Transverse colon (tissue), 4 donors: ENCODE data around the gene TRAF2. TPM values are rescaled to one million over a fixed set of nuclear protein-coding genes. Genes with fewer than 3 reads are reported as not detected.

ENCODE experiments used
- DNase-seq: peaks from one replicate; pipeline ENCODE4 v3.0.0-alpha.2; 2019
- H3K27ac ChIP-seq, 4 donors: fragments of 200-600 bp; sonication (generic); 2 replicates each; pipeline ENCODE4 v1.5.1; 2016 to 2018; ENCODE audit warnings: inconsistent platforms in 4 of 4
- H3K27me3 ChIP-seq: fragments of 200-600 bp; sonication (generic); 2 replicates; pipeline ENCODE4 v1.5.1; 2017; ENCODE audit warnings: inconsistent platforms
- H3K36me3 ChIP-seq, 4 donors: fragments of 200-600 bp; sonication (generic); 2 replicates each; pipeline ENCODE4 v1.5.1; 2017 to 2019; ENCODE audit warnings: inconsistent platforms in 4 of 4
- H3K4me1 ChIP-seq, 4 donors: fragments of 200-600 bp; sonication (generic); 2 replicates each; pipeline ENCODE4 v1.5.1; 2017 to 2020; ENCODE audit warnings: inconsistent platforms in 4 of 4
- H3K4me3 ChIP-seq, 4 donors: fragments of 200-600 bp; sonication (generic); 1 replicate in 1 of 4; 2 replicates in 3 of 4; pipeline versions ENCODE4 v1.5.1 to v1.6.1; 2017 to 2019; ENCODE audit warnings: inconsistent platforms in 4 of 4
- H3K9me3 ChIP-seq, 2 donors: fragments of 200-600 bp; sonication (generic); 2 replicates each; pipeline ENCODE4 v1.5.1; 2017 to 2019; ENCODE audit warnings: inconsistent platforms in 2 of 2
- EP300 ChIP-seq: sonication (generic); formaldehyde crosslinking; IDR thresholded peaks from one replicate; pipeline ENCODE4 v1.6.1; 2017; ENCODE audit warnings: antibody characterized with exemption, low read depth
- POLR2A ChIP-seq: fragments of 450-650 bp; IDR thresholded peaks from one replicate; pipeline ENCODE4 v1.6.1; 2016; ENCODE audit warnings: antibody characterized with exemption, mild to moderate bottlenecking, moderate library complexity
- POLR2AphosphoS5 ChIP-seq, 3 donors: sonication (generic); formaldehyde crosslinking; IDR thresholded peaks; one replicate each; pipeline ENCODE4 v1.6.1; 2016; ENCODE audit warnings: antibody characterized with exemption in 3 of 3
- WGBS, 2 donors: methylation state at CpG; one replicate each; pipeline ENCODE4 v1.1.5; 2018; ENCODE audit warnings: low coverage in 1 of 2; 5-methylcytosine and 5-hydroxymethylcytosine counted together
- in situ Hi-C, 4 donors: fragments of 200-750 bp; cut with MboI; loops; one replicate each; pipeline versions ENCODE4 v1.15.0 to v1.15.1; 2017; ENCODE audit warnings: low sequenced_read_pairs in 3 of 4, low pct_ligation_motif_present in 1 of 4, low pct_unique_long_range_greater_than_20kb in 1 of 4
- intact Hi-C: fragments of 100-400 bp; cut with DNase I; formaldehyde crosslinking; loops from one replicate; pipeline ENCODE4 v1.15.1; 2023; ENCODE audit warnings: low total_unique reads
- total RNA-seq, 4 donors: library from RNA; depleted of rRNA; stranded (reverse); fragments of >200 nt; gene quantifications; one replicate each; pipeline ENCODE4 v1.1.0, GENCODE V29; 2016
- TF ChIP-seq, protein P1 (sequence below), 5 experiments: fragments of 200-600 bp in 3 of 5; fragments of 450-650 bp in 2 of 5; sonication (generic) in 3 of 5; IDR thresholded peaks; 1 replicate in 2 of 5; 2 replicates in 3 of 5; pipeline ENCODE4 v1.5.1; 2016 to 2017; ENCODE audit warnings: antibody characterized with exemption in 5 of 5, inconsistent platforms in 3 of 5, mild to moderate bottlenecking in 2 of 5, moderate library complexity in 1 of 5

TRAF2 gene
- total RNA-seq, 4 donors from 2014 or later: 12.5 to 60.6 (median 13.8) TPM

DNA sequence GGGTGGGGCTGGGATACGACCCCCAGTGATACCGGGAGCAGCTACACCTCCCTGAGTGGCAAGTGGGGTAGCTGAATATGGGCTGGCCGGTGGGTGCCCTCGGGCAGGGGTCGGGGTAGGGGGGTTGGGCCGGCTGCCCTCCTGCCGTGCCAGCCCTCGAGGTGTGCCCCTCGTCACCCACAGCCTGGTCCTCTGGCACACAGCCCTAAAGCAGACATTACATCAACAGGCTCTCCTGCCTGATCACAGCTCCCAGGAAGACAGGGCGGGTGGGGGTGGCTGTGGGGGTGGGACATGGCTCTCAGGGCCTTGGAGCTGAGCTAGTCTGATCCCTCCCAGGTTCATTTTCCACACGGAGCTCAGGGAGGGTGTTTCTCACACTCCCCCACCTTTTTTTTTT is 35.0 kb downstream of the TRAF2 start:
- in situ Hi-C loops: no loop called here
- WGBS, 2 donors: 88% methylated on average over 11 of the region's 11 CpGs; no CpG with 5 or more reads in 1 of the 2 donors

DNA sequence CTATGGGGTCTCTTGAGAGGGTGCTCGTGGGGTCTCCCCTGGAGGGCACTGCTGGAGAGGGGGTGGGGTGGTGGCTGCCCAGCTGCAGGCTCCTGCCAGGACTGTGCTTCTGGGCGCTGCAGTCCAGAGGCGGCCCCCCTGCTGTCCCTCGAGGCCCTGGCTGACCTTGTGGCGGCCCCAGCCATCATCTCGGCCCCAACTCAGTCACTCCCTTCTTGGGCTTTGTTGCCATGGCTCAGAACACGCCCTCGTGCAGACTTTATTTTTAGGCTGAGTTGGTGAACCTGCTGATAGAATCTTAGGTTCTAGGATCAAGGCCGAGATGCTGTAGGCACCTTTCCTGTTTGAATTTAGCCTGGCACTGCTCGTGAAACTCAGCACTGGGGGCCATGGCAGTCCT is 35.4 kb downstream of the TRAF2 start:
- in situ Hi-C loops (no loop called here), intact Hi-C loops (no loop called here)
- Histone ChIP-seq H3K36me3 (peaks cover 0 to 25% (median 9%) of the 10 kb centered on the region in 4 donors), H3K9me3 (no peaks in the 10 kb centered on the region), H3K27ac (no peak overlapping the region), H3K4me1 (no peaks in the 10 kb centered on the region), H3K27me3 (no peaks in the 10 kb centered on the region), H3K4me3 (no peak overlapping the region)
- no peak for DNase-seq
- 84% methylated on average over 10 of the region's 10 CpGs; no CpG with 5 or more reads in 1 of the 2 donors for WGBS, 2 donors
- no peak for TF ChIP-seq POLR2AphosphoS5 (IDR thresholded peaks at IDR 0.05)
- no peak for TF ChIP-seq POLR2A
- TF ChIP-seq, protein P1, sequence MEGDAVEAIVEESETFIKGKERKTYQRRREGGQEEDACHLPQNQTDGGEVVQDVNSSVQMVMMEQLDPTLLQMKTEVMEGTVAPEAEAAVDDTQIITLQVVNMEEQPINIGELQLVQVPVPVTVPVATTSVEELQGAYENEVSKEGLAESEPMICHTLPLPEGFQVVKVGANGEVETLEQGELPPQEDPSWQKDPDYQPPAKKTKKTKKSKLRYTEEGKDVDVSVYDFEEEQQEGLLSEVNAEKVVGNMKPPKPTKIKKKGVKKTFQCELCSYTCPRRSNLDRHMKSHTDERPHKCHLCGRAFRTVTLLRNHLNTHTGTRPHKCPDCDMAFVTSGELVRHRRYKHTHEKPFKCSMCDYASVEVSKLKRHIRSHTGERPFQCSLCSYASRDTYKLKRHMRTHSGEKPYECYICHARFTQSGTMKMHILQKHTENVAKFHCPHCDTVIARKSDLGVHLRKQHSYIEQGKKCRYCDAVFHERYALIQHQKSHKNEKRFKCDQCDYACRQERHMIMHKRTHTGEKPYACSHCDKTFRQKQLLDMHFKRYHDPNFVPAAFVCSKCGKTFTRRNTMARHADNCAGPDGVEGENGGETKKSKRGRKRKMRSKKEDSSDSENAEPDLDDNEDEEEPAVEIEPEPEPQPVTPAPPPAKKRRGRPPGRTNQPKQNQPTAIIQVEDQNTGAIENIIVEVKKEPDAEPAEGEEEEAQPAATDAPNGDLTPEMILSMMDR (IDR thresholded peaks at IDR 0.05): no peak

More for the DNA sequence above, 35.0 kb downstream of the TRAF2 start:
- intact Hi-C loops: no loop called here
- no peak overlapping the region for H3K27ac ChIP-seq
- TF ChIP-seq POLR2AphosphoS5 (IDR thresholded peaks at IDR 0.05): no peak
- TF ChIP-seq POLR2A: no peak
- TF ChIP-seq EP300: no peak
- TF ChIP-seq, protein P1 (IDR thresholded peaks at IDR 0.05): no peak
- H3K36me3 ChIP-seq: peaks cover 0 to 27% (median 9%) of the 10 kb centered on the region in 4 donors
- H3K27me3 ChIP-seq: no peaks in the 10 kb centered on the region
- DNase-seq: no peak
- H3K9me3 ChIP-seq: no peaks in the 10 kb centered on the region
- no peaks in the 10 kb centered on the region for H3K4me1 ChIP-seq
- H3K4me3 ChIP-seq: no peak overlapping the region

DNA sequence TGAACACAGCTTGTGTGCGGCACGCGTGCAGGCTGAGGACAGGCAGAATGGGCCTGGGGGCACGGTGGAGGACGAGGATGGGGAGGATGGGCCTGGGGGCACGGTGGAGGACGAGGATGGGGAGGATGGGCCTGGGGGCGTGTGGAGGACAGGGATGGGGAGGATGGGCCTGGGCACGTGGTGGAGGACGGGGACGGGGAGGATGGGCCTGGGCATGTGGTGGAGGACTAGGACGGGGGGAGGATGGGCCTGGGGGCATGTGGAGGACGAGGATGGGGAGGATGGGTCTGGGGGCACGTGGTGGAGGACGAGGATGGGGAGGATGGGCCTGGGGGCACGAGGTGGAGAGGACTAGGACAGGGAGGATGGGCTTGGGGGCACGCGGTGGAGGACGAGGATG is 36.2 kb downstream of the TRAF2 start:
- H3K36me3 ChIP-seq: peaks cover 0 to 17% (median 5%) of the 10 kb centered on the region in 4 donors
- H3K27me3 ChIP-seq: no peaks in the 10 kb centered on the region
- 88% methylated on average over 15 of the region's 19 CpGs; no CpG with 5 or more reads in 1 of the 2 donors for WGBS, 2 donors
- in situ Hi-C loops (no loop called here), intact Hi-C loops (no loop called here)
- H3K27ac ChIP-seq: no peak overlapping the region
- no peaks in the 10 kb centered on the region for H3K4me1 ChIP-seq
- H3K9me3 ChIP-seq: no peaks in the 10 kb centered on the region
- DNase-seq: no peak
- TF ChIP-seq POLR2AphosphoS5 (IDR thresholded peaks at IDR 0.05) (no peak), POLR2A (no peak), EP300 (no peak)
- TF ChIP-seq, protein P1 (IDR thresholded peaks at IDR 0.05): no peak
- H3K4me3 ChIP-seq: no peak overlapping the region

DNA sequence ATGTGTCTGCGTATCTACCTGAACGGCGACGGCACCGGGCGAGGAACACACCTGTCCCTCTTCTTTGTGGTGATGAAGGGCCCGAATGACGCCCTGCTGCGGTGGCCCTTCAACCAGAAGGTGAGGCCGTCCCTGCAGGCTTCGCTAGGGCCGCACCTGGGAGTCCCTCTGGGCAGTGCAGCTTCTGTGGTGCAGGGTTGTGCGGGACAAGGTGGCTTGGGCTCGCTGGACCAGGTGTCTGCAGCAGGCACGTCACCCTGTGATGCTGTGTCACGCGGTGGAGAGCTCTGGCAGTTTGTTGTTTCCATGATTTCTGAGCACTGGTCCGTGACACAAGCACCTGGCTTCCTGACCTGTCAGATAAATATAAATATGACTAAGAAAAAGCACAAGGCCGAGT is 37.6 kb downstream of the TRAF2 start:
- DNase-seq: no peak
- intact Hi-C loops: no loop called here
- no peak overlapping the region for H3K27ac ChIP-seq
- 96% methylated on average over 19 of the region's 19 CpGs; no CpG with 5 or more reads in 1 of the 2 donors for WGBS, 2 donors
- no peaks in the 10 kb centered on the region for H3K27me3 ChIP-seq
- TF ChIP-seq POLR2A (no peak), POLR2AphosphoS5 (IDR thresholded peaks at IDR 0.05) (no peak), EP300 (no peak)
- TF ChIP-seq, protein P1 (IDR thresholded peaks at IDR 0.05): no peak
- no peaks in the 10 kb centered on the region for H3K4me1 ChIP-seq
- in situ Hi-C loops: no loop called here
- peaks cover 0 to 15% (median 2%) of the 10 kb centered on the region in 4 donors for H3K36me3 ChIP-seq
- H3K4me3 ChIP-seq: no peak overlapping the region
- H3K9me3 ChIP-seq: no peaks in the 10 kb centered on the region
